Muscle layer of duodenum (tissue), 2 donors: Measurements from ENCODE around the gene GLIS1.

Experiments
- H3K27ac ChIP-seq: one replicate; pipeline ENCODE4 v1.7.0; 2013; ENCODE audit warnings: mild to moderate bottlenecking, low read length
- H3K27me3 ChIP-seq: one replicate; pipeline ENCODE4 v1.7.0; 2013; ENCODE audit warnings: low read depth, mild to moderate bottlenecking, control low read depth, low read length
- H3K36me3 ChIP-seq, 2 donors: one replicate each; pipeline ENCODE4 v1.7.0; 2013; ENCODE audit warnings: low read length in 2 of 2, control low read depth in 1 of 2, mild to moderate bottlenecking in 1 of 2; ENCODE audit not compliant: insufficient read depth in 2 of 2, control insufficient read depth in 1 of 2
- H3K4me1 ChIP-seq, 2 donors: one replicate each; pipeline ENCODE4 v1.7.0; 2013; ENCODE audit warnings: low read length in 2 of 2, mild to moderate bottlenecking in 2 of 2, control low read depth in 1 of 2, moderate library complexity in 1 of 2; ENCODE audit not compliant: insufficient read depth in 2 of 2, control insufficient read depth in 1 of 2
- H3K4me3 ChIP-seq, 2 donors: one replicate each; pipeline ENCODE4 v1.7.0; 2013; ENCODE audit warnings: low read length in 2 of 2, low read depth in 1 of 2, mild to moderate bottlenecking in 1 of 2
- H3K9me3 ChIP-seq, 2 donors: one replicate each; pipeline ENCODE4 v1.7.0; 2013; ENCODE audit warnings: low read length in 2 of 2, control low read depth in 1 of 2, mild to moderate bottlenecking in 1 of 2; ENCODE audit not compliant: control insufficient read depth in 1 of 2
- donor health status: healthy.

Gene GLIS1

GRCh38 chr1:53693339-53693738 lies 45.6 kb downstream of the GLIS1 start:
- Histone ChIP-seq H3K27ac (no peak overlapping the region), H3K4me1 (no peaks in the 10 kb centered on the region), H3K27me3 (peaks cover 4% of the 10 kb centered on the region), H3K36me3 (no peaks in the 10 kb centered on the region), H3K4me3 (no peak overlapping the region), H3K9me3 (no peaks in the 10 kb centered on the region)

DNA sequence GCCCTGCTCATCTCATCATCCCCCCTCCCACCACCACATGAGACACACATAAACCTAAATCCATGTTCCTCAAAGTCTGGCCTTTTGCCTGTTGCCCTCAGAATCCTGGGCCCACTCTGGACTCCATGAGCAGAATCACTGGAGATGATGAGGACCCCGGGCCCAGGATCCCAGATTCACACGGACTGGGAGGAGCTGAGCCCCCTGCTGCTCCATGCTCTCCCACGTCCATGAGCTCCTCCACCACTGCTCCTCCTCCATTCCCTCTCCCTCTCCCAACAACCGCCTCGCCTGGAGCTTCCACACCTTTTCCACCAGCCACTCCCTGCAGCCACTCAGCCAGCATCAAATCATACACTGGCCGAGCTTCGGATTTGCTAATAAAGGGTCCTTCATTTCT lies 47.6 kb downstream of the GLIS1 start:
- Histone ChIP-seq H3K9me3 (no peaks in the 10 kb centered on the region), H3K27me3 (peaks cover 4% of the 10 kb centered on the region), H3K36me3 (no peaks in the 10 kb centered on the region), H3K4me3 (no peak overlapping the region), H3K27ac (no peak overlapping the region), H3K4me1 (no peaks in the 10 kb centered on the region)

- Histone ChIP-seq H3K9me3 (no peaks in the 10 kb centered on the region), H3K4me3 (no peak overlapping the region), H3K27me3 (peaks cover 12% of the 10 kb centered on the region), H3K27ac (no peak overlapping the region), H3K36me3 (no peaks in the 10 kb centered on the region), H3K4me1 (no peaks in the 10 kb centered on the region)
Observed at GRCh38 chr1:53690411-53690810, 48.6 kb downstream of the GLIS1 start.

DNA sequence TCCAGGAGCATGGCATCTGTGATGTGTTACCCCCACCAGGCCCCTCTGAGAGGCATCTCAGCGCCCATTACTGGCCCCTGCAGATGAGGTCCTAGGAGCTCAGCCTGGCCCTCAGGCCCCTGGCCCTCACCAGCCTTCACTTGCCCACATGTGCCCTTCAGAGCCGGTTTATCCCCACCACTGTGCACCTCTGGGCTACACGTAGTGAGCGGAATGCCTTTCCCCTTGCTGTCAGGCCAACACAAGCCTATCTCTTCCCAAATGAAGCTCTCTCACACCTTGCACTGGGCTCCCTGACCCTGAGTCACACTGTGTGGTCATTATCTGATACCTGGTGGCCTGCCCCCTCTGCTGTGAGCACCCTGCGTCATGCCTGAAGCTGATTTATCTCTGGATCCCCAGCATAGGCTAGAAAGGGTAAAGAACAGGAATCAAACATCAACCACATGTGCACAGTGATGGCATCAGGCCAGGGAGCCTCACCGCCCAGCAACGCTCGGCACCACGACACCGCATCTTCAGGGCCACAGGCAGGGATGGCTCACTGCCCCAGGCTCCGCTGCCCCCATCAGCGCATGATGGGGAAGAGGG lies 49.1 kb downstream of the GLIS1 start:
- no peaks in the 10 kb centered on the region for H3K4me1 ChIP-seq
- H3K36me3 ChIP-seq, result no peaks in the 10 kb centered on the region
- peaks cover 12% of the 10 kb centered on the region for H3K27me3 ChIP-seq
- H3K27ac ChIP-seq, result no peak overlapping the region
- H3K9me3 ChIP-seq, result no peaks in the 10 kb centered on the region
- no peak overlapping the region for H3K4me3 ChIP-seq

GRCh38 chr1:53689223-53689622 lies 49.7 kb downstream of the GLIS1 start:
- no peak overlapping the region for H3K4me3 ChIP-seq
- H3K27me3 ChIP-seq, result peaks cover 12% of the 10 kb centered on the region
- H3K4me1 ChIP-seq, result no peaks in the 10 kb centered on the region
- no peak overlapping the region for H3K27ac ChIP-seq
- H3K36me3 ChIP-seq, result no peaks in the 10 kb centered on the region
- no peaks in the 10 kb centered on the region for H3K9me3 ChIP-seq

DNA sequence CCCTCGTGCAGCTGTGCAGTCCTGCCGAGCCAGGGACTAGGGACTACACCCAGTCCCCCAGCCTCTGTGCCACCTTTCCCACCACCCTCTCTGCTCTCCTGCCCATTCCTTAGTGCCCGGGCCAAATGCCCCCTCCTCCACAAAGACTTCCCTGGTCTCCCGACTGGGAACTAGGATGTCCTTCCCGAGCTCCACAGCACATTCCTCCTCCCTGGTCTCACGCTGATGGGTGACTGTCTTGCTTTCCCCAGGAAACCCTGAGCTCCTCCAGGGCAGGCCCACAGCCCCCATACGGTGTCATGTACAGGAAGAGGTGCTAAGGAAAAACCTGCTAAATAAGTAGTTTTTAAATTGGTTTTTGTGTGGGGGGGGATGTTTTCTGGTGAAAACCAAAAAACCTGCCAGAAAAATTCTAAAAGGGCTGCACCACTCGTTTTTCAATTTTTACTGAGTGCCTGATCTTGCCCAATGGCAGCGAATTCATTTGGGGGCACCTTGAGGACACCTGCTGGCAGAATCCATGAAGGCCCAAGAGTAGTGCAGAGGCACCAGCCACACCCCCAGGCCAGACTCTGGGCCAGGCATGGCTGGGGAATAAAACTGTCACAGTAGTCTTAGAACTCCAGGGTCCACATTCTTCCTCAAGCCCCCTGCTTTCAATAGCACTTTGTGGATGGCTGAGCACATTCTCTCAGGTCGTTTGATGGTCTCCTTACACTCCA lies 50.4 kb downstream of the GLIS1 start:
- no peak overlapping the region for H3K27ac ChIP-seq
- H3K4me3 ChIP-seq, result no peak overlapping the region
- H3K27me3 ChIP-seq, result peaks cover 12% of the 10 kb centered on the region
- no peaks in the 10 kb centered on the region for H3K36me3 ChIP-seq
- H3K4me1 ChIP-seq, result no peaks in the 10 kb centered on the region
- no peaks in the 10 kb centered on the region for H3K9me3 ChIP-seq

DNA sequence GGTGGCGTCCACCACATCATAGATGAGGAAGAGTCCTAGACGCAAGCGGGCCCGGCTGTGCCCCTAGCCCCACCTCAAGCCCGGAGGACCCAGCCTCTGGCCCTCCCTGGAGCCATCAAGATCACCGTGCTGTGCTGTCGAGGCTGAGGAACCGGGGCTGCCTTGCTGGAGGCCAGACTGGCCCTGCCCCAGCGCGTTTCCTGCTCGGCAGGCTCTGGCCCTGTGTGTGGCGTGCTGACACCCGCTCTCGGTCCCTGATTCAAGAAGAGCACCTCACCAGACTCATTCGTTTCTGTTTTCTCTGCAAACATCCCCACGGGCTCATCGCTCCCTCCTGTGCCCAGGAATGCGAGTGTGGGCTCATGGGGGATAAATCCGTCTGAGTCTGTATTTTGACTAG lies 51.1 kb downstream of the GLIS1 start:
- Histone ChIP-seq H3K4me1 (no peaks in the 10 kb centered on the region), H3K4me3 (no peak overlapping the region), H3K9me3 (no peaks in the 10 kb centered on the region), H3K36me3 (no peaks in the 10 kb centered on the region), H3K27me3 (peaks cover 10% of the 10 kb centered on the region), H3K27ac (no peak overlapping the region)

GRCh38 chr1:53687426-53687825 lies 51.5 kb downstream of the GLIS1 start:
- H3K4me3 ChIP-seq, result no peak overlapping the region
- H3K27me3 ChIP-seq, result peaks cover 8% of the 10 kb centered on the region

DNA sequence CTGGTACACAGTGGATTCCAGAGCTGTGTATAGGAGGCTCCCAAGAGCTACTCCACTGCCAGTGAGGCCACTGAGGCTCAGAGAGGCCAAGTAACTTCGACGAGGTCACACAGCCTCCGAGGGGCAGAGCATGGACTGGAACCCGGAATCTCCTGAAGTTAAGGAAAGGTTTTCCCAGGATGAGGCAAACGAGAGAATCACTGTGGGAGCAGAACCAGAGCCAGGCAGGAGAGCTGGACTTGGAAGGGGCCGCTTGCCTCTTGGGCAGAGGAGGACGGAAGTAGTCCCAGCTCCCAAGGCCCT lies 52.0 kb downstream of the GLIS1 start:
- Histone ChIP-seq H3K27ac (no peak overlapping the region), H3K4me3 (no peak overlapping the region), H3K27me3 (peaks cover 8% of the 10 kb centered on the region), H3K36me3 (no peaks in the 10 kb centered on the region), H3K4me1 (peaks cover 0 to 2% of the 10 kb centered on the region in 2 donors), H3K9me3 (no peaks in the 10 kb centered on the region)

More at GRCh38 chr1:53687426-53687825, 51.5 kb downstream of the GLIS1 start:
- H3K4me1 ChIP-seq, result no peaks in the 10 kb centered on the region
- H3K36me3 ChIP-seq, result no peaks in the 10 kb centered on the region
- no peak overlapping the region for H3K27ac ChIP-seq
- no peaks in the 10 kb centered on the region for H3K9me3 ChIP-seq

DNA sequence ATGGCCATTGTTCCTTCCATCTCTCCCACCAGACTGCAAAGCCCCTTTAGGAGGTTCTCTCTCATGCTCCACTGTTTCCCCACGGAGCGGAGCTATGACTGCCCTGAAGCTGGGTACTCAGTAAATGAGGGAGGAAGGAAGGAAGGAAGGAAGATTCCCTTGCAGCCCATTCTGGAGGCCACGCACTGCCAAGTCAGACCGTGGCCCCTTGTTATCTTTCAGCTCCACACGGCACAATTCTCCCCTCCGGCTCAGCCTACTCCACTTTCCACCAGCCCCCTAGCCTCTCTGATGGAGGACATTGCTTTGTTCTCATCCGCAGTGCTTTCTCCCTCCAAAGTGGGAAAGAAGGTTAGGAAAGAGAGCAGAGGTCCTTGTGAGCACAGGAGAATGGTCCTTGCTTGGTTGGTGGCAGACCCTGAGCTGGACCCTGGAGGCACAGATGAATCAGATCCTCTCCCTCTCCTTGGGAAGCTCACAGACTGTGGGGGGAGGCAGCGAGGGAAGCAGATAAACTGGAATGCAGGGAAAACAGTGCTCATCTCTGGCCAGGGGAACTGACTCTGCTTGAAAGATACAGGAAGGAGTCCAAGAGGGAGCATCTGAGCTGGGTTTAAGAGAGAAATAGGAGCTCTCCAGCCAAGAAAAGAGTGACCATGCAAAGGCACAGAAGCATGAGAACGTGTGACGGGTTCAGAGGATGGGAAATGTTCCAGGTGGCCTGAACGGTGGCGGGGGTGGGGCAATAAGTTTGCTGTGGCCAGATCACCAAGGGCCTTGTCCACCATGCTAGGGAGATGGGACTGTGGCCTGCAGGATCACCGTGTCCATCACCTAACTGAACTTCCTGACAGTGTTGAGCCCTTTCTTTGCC lies 52.6 kb downstream of the GLIS1 start:
- no peaks in the 10 kb centered on the region for H3K9me3 ChIP-seq
- H3K36me3 ChIP-seq, result no peaks in the 10 kb centered on the region
- H3K4me1 ChIP-seq, result peaks cover 0 to 8% of the 10 kb centered on the region in 2 donors
- no peak overlapping the region for H3K4me3 ChIP-seq
- peaks cover 8% of the 10 kb centered on the region for H3K27me3 ChIP-seq
- no peak overlapping the region for H3K27ac ChIP-seq

- Histone ChIP-seq H3K4me3 (no peak overlapping the region), H3K4me1 (peaks cover 0 to 12% of the 10 kb centered on the region in 2 donors), H3K27me3 (peaks cover 8% of the 10 kb centered on the region)
Observed at GRCh38 chr1:53685272-53686051, 53.5 kb downstream of the GLIS1 start.

More at GRCh38 chr1:53685272-53686051, 53.5 kb downstream of the GLIS1 start:
- H3K9me3 ChIP-seq, result no peaks in the 10 kb centered on the region
- no peaks in the 10 kb centered on the region for H3K36me3 ChIP-seq
- no peak overlapping the region for H3K27ac ChIP-seq
